Activated CD8-positive, alpha-beta memory T cell treated with anti-CD3 and anti-CD28 coated beads for 36 hours (primary cell): ENCODE data around the gene HLA-C. TPM values are rescaled to one million over a fixed set of nuclear protein-coding genes. Genes with fewer than 3 reads are reported as not detected.
"Not testable (repeated sequence)": the region's sequence is repeated elsewhere in the genome, so short reads cannot be mapped to it uniquely, and the experiment has no call there.

Source experiments
- CTCF ChIA-PET: fragments of 350-600 bp; sonication (Branson Sonifier 250); formaldehyde crosslinking; loops from one replicate; lab custom pipeline; 2021; ENCODE audit warnings: antibody characterized with exemption; lab: Charles Lee
- POLR2A ChIA-PET: fragments of 350-600 bp; sonication (Branson Sonifier 250); formaldehyde crosslinking; loops from one replicate; lab custom pipeline; 2021; ENCODE audit warnings: antibody characterized with exemption; lab: Charles Lee
- total RNA-seq, 2 experiments: library from RNA; stranded (reverse); gene quantifications; one replicate each; pipeline ENCODE4 v1.2.3, GENCODE V29; 2021

The HLA-C gene
- total RNA-seq, 2 experiments from 2014 or later = 647 to 650 TPM

DNA sequence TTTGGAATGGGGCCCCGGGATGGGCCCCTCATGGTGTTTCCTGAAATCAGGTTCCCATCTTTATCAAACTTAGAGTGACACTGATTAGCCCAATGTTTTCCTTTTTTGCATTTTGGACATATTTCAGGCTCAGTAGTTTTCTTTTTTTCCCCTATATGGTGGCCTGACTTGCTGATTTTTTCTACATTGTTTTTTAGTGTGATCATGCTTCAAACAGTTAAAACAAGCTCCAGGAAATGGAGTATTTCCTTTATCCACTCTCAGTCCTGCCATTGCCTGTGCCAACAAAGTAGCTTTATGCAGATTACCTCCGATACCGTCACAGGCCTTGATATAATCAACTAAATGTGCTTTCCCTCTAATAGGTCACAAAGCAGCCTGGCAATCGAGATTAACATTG, 37.8 kb downstream of the HLA-C start:
- CTCF ChIA-PET, POLR2A ChIA-PET: not testable (repeated sequence)

DNA sequence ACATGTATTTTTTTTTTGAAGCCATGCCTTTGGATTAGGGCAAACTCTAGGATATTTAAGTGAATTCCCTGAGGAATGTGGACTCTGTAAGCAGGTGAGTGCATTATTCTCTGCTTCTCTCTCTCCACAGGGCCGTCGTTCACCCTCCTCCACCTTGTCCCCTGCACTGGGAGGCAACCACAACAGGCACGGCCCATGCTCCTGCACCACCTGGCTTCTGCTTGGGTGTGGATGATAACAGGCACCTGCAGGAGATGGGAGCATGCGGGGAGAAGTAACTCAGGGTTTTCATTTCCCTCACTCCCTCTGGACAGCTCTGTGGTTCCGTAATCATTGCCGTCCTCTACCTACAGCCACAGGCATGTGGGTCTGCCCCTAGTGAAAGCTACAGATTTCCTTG, 43.4 kb downstream of the HLA-C start:
- ChIA-PET POLR2A (no interaction called here), CTCF (no interaction called here)

DNA sequence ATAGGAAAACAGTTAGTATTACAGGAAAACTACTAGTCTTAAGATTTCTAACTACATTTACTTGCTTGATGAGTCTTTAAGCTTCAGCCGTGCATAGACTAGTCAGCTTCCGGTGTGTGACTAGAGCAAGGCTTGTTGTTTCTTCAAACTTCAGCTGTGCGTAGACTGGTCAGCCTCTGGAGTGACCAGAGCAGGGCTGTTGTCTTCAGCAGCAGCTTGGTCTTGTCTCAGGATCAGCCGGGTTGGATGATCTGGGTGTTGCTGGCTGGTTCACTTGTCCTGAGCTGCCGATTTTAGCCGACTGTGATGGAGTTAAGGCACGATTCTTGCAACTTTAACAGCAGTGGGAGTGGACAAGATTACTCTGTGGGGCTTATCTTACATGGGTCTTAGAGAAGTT, 44.7 kb downstream of the HLA-C start:
- ChIA-PET POLR2A (no interaction called here), CTCF (interaction anchor here (1.5 kb wide), 1 partner anchor 42 kb away, joined by 4 read pairs; no protein-coding TSS in a partner anchor)

DNA sequence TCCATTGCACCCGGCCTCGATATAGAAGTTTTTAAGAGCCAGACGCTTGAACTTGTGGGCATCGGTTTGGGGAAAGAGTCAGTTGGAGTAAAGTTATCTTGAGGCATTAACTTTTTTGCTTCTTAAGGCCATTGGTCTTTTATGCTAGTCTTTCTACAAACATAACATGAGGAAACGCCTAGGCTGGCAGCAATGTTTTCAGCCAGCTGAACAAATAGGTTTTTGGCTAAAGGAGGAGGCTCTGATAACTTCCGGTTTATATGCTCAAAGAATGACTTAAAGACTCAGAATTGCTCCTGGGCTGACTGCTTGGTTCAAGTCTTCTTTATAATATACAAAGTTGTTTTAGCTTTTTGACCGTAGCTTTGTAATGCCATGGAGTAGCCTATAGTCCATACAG, 46.2 kb downstream of the HLA-C start:
- CTCF ChIA-PET = interaction anchor here (0.6 kb wide), 1 partner anchor 686 kb away, joined by 4 read pairs; no protein-coding TSS in a partner anchor
- POLR2A ChIA-PET = no interaction called here

DNA sequence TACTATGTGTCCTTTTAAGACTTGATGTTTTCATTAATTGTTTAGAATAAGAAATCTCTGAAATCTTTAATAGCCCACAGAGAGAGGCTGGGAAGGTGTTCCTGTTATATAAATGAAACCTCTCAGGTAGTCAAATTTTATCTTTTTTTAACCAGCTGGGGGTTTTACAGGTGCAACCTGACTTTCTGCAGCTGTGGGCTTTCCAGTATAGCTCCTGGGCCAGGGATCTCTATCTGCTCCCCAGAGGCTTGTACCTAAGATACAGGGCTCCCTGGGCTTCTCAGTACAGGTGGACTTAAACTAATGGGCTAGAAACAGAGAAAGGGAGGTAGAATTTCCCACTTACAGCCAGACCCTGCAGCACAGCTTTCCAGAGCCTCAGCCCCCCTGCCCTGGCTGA, 49.4 kb downstream of the HLA-C start:
- ChIA-PET CTCF (interaction anchor here (1.0 kb wide), 1 partner anchor 26 kb away, joined by 3 read pairs; no protein-coding TSS in a partner anchor), POLR2A (no interaction called here)

Other genes starting within 250 kb of the HLA-C start
- gene C6orf15, start 159.5 kb downstream of the HLA-C start, total RNA-seq = not detected
- gene PSORS1C1, start 157.3 kb downstream of the HLA-C start, total RNA-seq = not detected
- gene CDSN, start 151.6 kb downstream of the HLA-C start, total RNA-seq = not detected
- not detected for gene PSORS1C2, start 133.0 kb downstream of the HLA-C start, total RNA-seq
- gene CCHCR1, start 114.3 kb downstream of the HLA-C start, total RNA-seq = 10 to 100 TPM; 47.1 to 47.7 TPM
- 100 to 1,000 TPM in 1 of 2 experiments, 10 to 100 TPM in 1; 98.1 to 103 TPM for gene TCF19, start 113.5 kb downstream of the HLA-C start, total RNA-seq
- gene POU5F1, start 101.4 kb downstream of the HLA-C start, total RNA-seq = under 1 TPM in 1 of 2 experiments, not detected in 1; 0.15 TPM
- gene HLA-B, start 85.1 kb upstream of the HLA-C start, total RNA-seq = 1,000 to 10,000 TPM; 2,691 to 2,699 TPM
- 10 to 100 TPM; 10.8 to 12.7 TPM for gene MICA, start 131.5 kb upstream of the HLA-C start, total RNA-seq
- gene MICB, start 226.1 kb upstream of the HLA-C start, total RNA-seq = 10 to 100 TPM; 22.1 to 22.5 TPM